Measurements from ENCODE around the gene DTNB.

DTNB gene

DNA sequence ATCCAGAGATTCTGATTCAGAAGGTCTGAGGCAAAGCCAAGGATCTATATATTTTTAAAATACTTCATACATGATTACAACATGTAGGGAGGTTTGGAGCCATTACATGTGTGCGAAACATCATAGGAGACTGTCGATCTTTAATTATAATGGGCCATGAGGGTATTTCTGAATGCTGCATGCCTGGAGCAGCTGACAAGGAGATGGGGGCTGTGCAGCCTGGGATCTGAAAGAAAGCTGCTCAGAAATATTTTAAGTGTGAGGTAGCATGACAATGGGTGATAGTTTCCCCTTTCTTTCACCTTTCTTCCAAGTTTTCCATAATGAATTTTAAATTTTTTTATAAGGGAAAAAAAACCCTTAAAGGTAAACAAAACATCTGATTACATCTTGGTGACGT is 229.6 kb downstream of the DTNB start:
- no peak overlapping the region for H3K4me3 ChIP-seq (ENCODE audit: low read depth, low read length)
- DNase-seq (ENCODE audit: low read depth), result no peak
- in situ Hi-C loops (cut with HindIII; ENCODE audit: low sequenced_read_pairs), result no loop called here
- TF ChIP-seq, protein P1, sequence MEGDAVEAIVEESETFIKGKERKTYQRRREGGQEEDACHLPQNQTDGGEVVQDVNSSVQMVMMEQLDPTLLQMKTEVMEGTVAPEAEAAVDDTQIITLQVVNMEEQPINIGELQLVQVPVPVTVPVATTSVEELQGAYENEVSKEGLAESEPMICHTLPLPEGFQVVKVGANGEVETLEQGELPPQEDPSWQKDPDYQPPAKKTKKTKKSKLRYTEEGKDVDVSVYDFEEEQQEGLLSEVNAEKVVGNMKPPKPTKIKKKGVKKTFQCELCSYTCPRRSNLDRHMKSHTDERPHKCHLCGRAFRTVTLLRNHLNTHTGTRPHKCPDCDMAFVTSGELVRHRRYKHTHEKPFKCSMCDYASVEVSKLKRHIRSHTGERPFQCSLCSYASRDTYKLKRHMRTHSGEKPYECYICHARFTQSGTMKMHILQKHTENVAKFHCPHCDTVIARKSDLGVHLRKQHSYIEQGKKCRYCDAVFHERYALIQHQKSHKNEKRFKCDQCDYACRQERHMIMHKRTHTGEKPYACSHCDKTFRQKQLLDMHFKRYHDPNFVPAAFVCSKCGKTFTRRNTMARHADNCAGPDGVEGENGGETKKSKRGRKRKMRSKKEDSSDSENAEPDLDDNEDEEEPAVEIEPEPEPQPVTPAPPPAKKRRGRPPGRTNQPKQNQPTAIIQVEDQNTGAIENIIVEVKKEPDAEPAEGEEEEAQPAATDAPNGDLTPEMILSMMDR (IDR thresholded peaks at IDR 0.05; ENCODE audit: low read depth, low read length, missing control alignments), result no peak

DNA sequence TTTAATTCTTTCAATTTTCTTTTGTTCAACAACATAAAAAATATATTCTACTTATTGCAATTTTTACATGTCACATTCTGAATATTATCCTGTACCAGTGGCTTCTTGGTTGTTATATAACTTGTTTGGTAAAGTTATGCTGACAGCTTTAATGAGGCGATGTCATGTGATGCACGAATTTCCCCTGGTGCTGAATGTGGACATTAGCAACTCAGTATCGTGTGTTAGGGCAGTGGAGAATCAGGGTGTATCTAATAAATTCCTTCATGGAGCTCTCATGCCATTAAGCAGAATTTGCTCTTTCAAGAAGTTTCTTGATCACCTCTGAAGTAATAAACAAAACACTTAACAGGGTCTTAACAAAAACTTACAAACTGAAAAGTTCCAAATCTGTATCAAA is 232.0 kb downstream of the DTNB start:
- in situ Hi-C loops (cut with HindIII; ENCODE audit: low sequenced_read_pairs), result no loop called here
- H3K4me3 ChIP-seq (ENCODE audit: low read depth, low read length), result no peak overlapping the region
- TF ChIP-seq, protein P1 (IDR thresholded peaks at IDR 0.05; ENCODE audit: low read depth, low read length, missing control alignments), result no peak
- no peak for DNase-seq (ENCODE audit: low read depth)

DNA sequence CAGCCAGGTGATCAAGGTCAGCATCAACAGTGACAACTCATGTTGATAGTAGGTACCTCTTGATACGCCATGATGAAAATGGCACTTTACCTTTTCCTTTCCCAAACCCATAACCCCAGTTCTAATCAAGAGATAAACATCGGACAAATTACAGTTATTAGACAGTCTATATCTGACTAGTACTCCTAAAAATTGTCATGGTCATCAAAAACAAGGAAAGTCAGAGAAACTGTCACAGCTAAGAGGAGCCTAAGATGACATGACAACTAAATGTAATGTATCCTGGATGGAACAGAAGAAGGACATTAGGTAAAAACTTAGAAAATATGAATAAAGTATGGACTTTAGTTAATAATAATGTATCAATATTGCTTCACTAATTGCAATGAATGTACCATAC is 234.6 kb downstream of the DTNB start:
- DNase-seq (ENCODE audit: low read depth), result no peak
- in situ Hi-C loops (cut with HindIII; ENCODE audit: low sequenced_read_pairs), result no loop called here
- no peak overlapping the region for H3K4me3 ChIP-seq (ENCODE audit: low read depth, low read length)
- TF ChIP-seq, protein P1 (IDR thresholded peaks at IDR 0.05; ENCODE audit: low read depth, low read length, missing control alignments), result no peak

DNA sequence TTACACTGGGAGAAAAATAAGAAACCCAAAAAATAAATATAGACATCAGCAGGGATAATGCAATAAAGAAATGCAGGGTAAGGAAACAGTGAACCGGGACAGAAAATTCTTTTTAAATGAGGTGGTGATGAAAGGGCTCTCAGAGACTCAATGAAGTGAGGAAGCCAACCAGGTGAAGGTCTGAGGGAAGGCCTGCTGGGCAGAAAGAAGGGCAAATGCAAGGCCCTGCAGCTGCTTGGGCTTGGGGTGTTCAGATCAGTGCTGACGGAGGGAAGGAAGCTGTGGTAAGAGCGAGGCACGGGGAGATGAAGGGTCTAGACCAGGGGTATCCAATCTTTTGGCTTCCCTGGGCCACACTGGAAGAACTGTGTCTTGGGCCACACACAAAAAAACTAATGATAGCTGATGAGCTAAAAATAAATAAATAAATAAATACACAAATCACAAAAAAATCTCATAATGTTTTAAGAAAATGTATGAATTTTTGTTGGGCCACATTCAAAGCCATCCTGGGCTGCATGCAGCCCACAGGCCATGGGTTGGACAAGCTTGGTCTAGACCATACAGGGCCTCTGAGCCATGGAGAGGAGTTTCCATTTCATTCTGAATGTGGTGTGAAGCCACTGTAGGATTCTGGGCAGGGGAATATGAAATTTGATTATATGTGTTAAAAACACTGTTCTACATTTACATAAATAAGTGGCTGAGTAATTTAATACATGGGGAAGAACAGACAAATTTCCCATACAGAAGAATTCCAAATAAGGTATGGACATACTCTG is 235.3 kb downstream of the DTNB start:
- in situ Hi-C loops (cut with HindIII; ENCODE audit: low sequenced_read_pairs), result no loop called here
- no peak overlapping the region for H3K4me3 ChIP-seq (ENCODE audit: low read depth, low read length)
- no peak for DNase-seq (ENCODE audit: low read depth)
- TF ChIP-seq, protein P1 (IDR thresholded peaks at IDR 0.05; ENCODE audit: low read depth, low read length, missing control alignments), result no peak

DNA sequence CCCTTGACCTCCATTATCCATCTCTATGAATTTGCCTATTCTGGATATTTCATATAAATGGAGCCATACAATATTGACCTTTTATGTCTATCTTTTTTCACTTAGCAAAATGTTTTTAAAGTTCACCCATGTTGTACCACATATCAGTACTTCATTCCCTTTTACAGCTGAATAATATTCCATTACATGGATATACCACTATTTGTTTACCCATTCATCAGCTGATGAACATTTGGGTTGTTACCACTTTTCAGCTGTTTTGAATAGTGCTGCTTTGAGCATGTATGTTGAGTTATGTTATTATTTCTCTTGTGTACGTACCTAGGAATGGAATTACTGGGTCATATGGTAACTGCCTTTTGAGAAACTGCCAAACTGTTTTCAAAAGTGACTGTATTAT is 238.0 kb downstream of the DTNB start:
- in situ Hi-C loops (cut with HindIII; ENCODE audit: low sequenced_read_pairs), result no loop called here
- DNase-seq (ENCODE audit: low read depth), result no peak
- TF ChIP-seq, protein P1 (IDR thresholded peaks at IDR 0.05; ENCODE audit: low read depth, low read length, missing control alignments), result no peak
- no peak overlapping the region for H3K4me3 ChIP-seq (ENCODE audit: low read depth, low read length)

DNA sequence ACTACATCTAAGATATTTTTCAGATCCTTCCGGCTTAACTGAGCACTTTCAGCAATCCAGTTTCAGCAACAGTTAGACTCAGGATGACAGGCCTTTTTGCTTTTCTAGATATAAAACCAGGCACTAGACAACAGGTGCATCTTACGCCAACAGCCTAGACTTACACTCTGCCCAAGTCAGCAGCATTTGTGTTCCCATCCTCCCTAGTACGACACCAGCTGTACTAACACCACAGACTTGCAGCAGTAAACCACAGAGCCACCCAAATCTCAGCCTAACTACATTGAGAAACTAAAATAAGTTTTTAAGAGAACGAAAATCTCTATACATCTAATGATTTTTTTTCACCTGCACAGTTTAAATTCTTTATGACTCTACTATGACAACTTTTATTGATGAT is 241.8 kb downstream of the DTNB start:
- no peak for DNase-seq (ENCODE audit: low read depth)
- TF ChIP-seq, protein P1 (IDR thresholded peaks at IDR 0.05; ENCODE audit: low read depth, low read length, missing control alignments), result no peak
- in situ Hi-C loops (cut with HindIII; ENCODE audit: low sequenced_read_pairs), result no loop called here
- H3K4me3 ChIP-seq (ENCODE audit: low read depth, low read length), result no peak overlapping the region
